GM08714 (cell line): ENCODE data around the gene MKS1.

ENCODE experiments used
- H3K4me3 ChIP-seq: fragments of 200-500 bp; sonication (Bioruptor generic); 2 replicates; pipeline ENCODE4 v1.5.1; 2014; ENCODE audit warnings: mild to moderate bottlenecking, low read length, inconsistent platforms
- ZNF274 ChIP-seq: IDR thresholded peaks from 2 replicates; pipeline ENCODE4 v1.6.1; 2012; ENCODE audit warnings: mild to moderate bottlenecking, low read depth, low read length

MKS1 gene

DNA sequence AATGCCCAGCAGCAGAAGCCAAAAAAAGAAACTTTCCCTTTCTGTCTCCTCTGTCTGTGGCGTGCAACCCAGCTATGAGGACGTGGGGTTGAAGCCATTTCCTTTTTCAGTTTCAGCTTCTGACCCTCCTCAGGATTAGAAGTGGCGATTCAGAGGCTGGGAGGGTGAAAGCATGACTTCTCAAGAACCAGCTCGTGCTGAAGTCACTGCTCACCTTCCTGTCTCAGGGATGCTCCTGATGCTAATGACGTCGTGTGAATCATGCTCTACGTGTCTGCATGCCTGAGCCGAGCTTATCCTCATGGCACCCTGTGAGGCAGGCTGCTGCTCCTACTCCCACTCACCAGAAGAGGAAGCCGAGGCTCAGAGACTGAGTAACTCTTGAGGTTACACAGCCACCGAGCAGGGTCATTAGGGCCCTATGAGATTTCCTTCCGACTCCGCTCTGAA lies 13.7 kb upstream of the MKS1 start:
- TF ChIP-seq ZNF274: no peak
- H3K4me3 ChIP-seq: no peak overlapping the region; the same call in 1 of the 2 replicates

- TF ChIP-seq ZNF274: no peak
- H3K4me3 ChIP-seq: no peak overlapping the region
Observed at GRCh38 chr17:58231641-58232040, 12.6 kb upstream of the MKS1 start.

- no peak overlapping the region for H3K4me3 ChIP-seq
- no peak for TF ChIP-seq ZNF274
Observed at GRCh38 chr17:58229881-58230280, 10.8 kb upstream of the MKS1 start.

DNA sequence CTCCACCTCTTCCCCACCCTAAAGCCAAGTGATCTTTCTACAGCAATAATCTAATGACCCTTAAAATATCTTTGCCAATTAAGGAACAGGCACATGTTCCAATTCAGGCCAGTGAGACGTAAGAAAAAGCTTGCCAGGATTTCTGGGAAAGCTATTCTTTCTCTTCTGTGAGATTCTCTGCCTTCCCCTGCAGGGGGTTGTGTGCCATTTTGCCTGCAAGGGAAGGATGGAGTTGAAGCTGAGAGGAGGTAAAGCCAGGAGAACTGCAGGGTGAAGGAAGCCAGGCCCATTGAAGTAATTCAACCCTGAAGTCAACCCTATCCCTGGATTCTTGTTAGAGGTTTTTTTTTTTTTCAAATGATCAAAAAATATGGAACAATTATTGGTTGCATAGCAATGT lies 10.3 kb upstream of the MKS1 start:
- no peak for TF ChIP-seq ZNF274
- no peak overlapping the region for H3K4me3 ChIP-seq

GRCh38 chr17:58228679-58229078 lies 9.6 kb upstream of the MKS1 start:
- no peak overlapping the region for H3K4me3 ChIP-seq
- TF ChIP-seq ZNF274: no peak

GRCh38 chr17:58227733-58228132 lies 8.7 kb upstream of the MKS1 start:
- TF ChIP-seq ZNF274: no peak
- H3K4me3 ChIP-seq: no peak overlapping the region

DNA sequence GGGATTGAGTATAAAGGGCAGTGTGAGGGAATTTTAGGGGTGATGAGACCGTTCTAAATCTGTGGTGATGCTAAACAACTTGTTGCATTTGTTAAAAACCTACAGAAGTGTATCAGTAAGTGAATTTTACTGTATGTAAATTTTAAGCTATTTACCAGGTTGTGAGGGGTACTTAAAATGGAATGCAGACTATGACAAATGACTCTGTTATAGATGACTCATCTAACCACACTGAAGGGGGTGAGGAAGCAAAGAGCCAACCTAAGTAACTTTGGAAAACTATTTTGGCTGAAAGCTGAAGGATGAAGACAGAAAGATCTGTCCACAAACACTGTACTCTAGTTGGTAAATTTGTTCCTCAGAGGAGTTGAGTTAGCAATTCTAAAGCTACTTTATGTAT lies 5.3 kb upstream of the MKS1 start:
- TF ChIP-seq ZNF274: no peak
- H3K4me3 ChIP-seq: no peak overlapping the region

DNA sequence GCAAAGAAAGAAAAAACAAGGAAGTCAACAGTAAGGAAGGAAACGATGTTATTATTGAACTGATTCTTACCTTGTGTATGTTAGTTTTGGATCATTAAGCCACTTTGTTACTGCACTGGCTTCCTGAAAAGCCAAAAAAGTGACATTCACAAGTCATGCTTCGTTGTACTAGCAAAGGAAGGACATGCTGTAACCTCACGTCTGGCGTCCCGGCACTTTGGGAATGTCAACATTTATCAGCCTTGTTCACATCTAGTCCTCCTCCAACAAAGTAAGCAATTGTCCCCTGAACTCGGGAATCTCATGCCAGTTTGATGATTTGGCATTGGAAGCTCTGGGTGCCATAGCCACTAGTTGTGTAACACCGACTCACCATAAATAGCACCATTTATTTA lies 731 bp upstream of the MKS1 start:
- no peak overlapping the region for H3K4me3 ChIP-seq
- no peak for TF ChIP-seq ZNF274

DNA sequence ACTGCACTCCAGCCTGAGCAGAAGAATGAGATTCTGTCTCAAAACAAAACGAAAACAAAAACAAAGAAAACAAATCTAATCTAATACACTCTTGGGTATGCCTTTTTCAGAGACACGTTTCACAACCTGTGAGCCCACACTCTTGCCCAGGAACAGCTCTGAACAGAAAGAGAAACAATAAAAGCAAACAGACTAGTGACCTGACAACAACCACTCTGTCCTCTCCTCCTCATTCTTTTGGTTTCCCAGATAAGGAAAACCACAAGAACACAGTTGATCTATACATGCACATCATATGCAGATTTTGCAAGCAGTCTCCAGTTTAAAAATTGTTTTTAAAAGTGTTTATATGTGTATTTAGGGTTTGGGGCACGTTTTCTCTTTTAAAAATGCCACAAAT lies 1.3 kb downstream of the MKS1 start:
- no peak for TF ChIP-seq ZNF274

GRCh38 chr17:58215685-58216084 lies 3.4 kb downstream of the MKS1 start:
- H3K4me3 ChIP-seq: no peak overlapping the region
- no peak for TF ChIP-seq ZNF274

More for the DNA sequence above, 1.3 kb downstream of the MKS1 start:
- no peak overlapping the region for H3K4me3 ChIP-seq

- TF ChIP-seq ZNF274: no peak
- H3K4me3 ChIP-seq: no peak overlapping the region
Observed at GRCh38 chr17:58210922-58211321, 8.1 kb downstream of the MKS1 start.

GRCh38 chr17:58208344-58208743 lies 10.7 kb downstream of the MKS1 start:
- TF ChIP-seq ZNF274: no peak
- no peak overlapping the region for H3K4me3 ChIP-seq

DNA sequence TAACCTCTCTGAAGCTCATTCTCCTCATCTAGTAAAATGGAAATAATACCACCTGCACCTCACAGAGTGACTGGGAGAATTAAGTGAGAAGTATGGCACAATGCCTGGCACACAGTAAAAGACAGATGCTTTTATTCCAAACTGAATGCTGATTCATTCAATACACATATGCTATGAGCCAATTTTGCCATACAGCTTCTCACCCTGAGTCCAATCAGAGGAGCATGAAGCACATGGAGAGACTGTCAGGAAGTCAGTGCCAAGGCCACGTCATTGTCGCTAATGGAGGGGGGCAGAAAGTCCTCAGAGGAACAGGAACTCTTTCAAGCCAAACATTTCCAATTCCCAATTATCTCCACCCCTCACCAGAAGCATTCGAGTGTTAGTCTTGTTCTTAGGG lies 11.6 kb downstream of the MKS1 start:
- TF ChIP-seq ZNF274: no peak
- no peak overlapping the region for H3K4me3 ChIP-seq

DNA sequence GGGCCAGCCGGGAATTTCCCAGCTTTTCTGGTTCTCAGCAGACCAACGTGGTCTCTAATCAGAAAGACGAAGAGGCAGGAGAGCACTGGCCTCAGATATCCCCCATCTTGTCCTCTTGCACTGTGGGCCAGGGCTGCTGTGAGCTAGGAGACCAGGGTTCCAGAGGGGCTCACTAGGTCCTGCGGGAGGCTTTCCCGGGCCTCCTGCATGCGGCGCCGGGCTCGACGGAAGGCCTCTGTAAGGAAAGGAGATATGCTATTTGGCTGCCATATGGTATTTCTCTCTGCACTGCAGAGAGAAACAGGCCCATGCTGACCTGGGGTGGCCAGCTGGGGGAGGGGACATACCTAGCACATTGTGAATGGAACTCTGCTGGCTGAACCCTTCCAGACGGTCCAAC lies 13.1 kb downstream of the MKS1 start:
- TF ChIP-seq ZNF274: no peak
- H3K4me3 ChIP-seq: no peak overlapping the region

GRCh38 chr17:58204796-58205195 lies 14.3 kb downstream of the MKS1 start:
- TF ChIP-seq ZNF274: no peak
- no peak overlapping the region for H3K4me3 ChIP-seq

DNA sequence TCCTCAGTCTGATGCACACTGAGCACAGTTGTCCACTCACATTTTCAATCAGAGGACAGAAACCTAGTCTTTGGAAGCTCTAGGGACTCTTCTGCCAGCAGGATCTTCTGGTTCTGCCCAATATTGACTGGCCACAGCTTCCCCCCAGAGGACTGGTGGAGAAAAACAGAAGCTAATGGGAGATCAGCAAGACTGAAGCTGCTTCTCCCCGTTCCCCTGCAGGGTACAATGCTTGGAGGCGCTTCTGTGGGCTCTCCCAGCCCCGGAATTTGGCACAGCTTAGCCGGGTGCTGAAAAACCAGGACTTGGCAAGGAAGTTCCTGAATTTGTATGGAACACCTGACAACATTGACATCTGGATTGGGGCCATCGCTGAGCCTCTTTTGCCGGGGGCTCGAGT lies 16.2 kb downstream of the MKS1 start:
- TF ChIP-seq ZNF274: no peak
- no peak overlapping the region for H3K4me3 ChIP-seq

- no peak for TF ChIP-seq ZNF274
- no peak overlapping the region for H3K4me3 ChIP-seq
Observed at GRCh38 chr17:58200024-58200633, 18.9 kb downstream of the MKS1 start.
